IPS-18c (cell line): ENCODE data around the gene AAMDC.
"Not testable (repeated sequence)": the region's sequence is repeated elsewhere in the genome, so short reads cannot be mapped to it uniquely, and the experiment has no call there.

ENCODE experiments used
- H3K4me3 ChIP-seq: 2 replicates; pipeline ENCODE4 v1.7.0; 2013; ENCODE audit warnings: low read depth, mild to moderate bottlenecking, low read length, moderate library complexity; ENCODE audit not compliant: insufficient read depth
- H3K9me3 ChIP-seq: one replicate; pipeline ENCODE4 v1.6.1; 2013; ENCODE audit warnings: mild to moderate bottlenecking, low read length, moderate library complexity; ENCODE audit not compliant: control insufficient read depth, insufficient read depth

AAMDC gene

GRCh38 chr11:77910828-77911227 is 89.9 kb downstream of the AAMDC start:
- not testable (repeated sequence) for H3K4me3 ChIP-seq, H3K9me3 ChIP-seq

- H3K4me3 ChIP-seq, H3K9me3 ChIP-seq: not testable (repeated sequence)
These were observed 92.8 kb downstream of the AAMDC start for GRCh38 chr11:77913608-77914306.

GRCh38 chr11:77914307-77914791 is 93.4 kb downstream of the AAMDC start:
- not testable (repeated sequence) for H3K4me3 ChIP-seq, H3K9me3 ChIP-seq

- H3K9me3 ChIP-seq, result not testable (repeated sequence)
These were observed 96.8 kb downstream of the AAMDC start for GRCh38 chr11:77917713-77918112.

More at GRCh38 chr11:77917713-77918112, 96.8 kb downstream of the AAMDC start:
- not testable (repeated sequence) for H3K4me3 ChIP-seq
